ENCODE results near the gene SDK1. TPM values are rescaled to one million over a fixed set of nuclear protein-coding genes. Genes with fewer than 3 reads are reported as not detected.

The SDK1 gene
- polyA plus RNA-seq, 2 of the 4 experiments (the other 2 are of a cell fraction), result 0.12 to 0.28 TPM

DNA sequence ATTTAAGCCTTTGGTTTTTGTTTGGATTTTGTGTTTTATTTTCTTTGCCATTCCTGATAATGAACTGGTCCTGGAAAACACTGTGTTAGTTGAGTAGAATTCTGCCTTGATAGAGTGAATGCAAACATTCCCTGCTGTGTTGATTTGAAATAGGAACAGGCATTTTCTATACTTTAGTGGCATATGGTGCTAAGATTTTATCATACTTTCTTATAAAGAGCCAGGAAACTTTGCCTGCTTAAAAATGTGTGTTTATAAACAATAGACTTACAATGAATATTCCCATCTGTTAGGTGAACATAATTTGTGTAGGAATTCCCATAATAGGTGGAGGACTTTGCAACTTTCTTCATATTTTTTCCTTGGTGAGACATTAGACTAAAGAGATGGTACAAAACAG lies 333.3 kb downstream of the SDK1 start (continued):
- TF ChIP-seq TP53 (CRISPR knock-in tag; IDR thresholded peaks at IDR 0.05), result no peak
- TF ChIP-seq CEBPB (IDR thresholded peaks at IDR 0.05), result no peak
- TF ChIP-seq FOSL2 (IDR thresholded peaks at IDR 0.05), result no peak
- no peak for TF ChIP-seq FOSL2 (CRISPR knock-in tag; IDR thresholded peaks at IDR 0.05)
- no peak for TF ChIP-seq HOXB5 (CRISPR knock-in tag; IDR thresholded peaks at IDR 0.05)
- TF ChIP-seq SMC3 (IDR thresholded peaks at IDR 0.05), result no peak
- TF ChIP-seq NPAS2 (CRISPR knock-in tag; IDR thresholded peaks at IDR 0.05; ENCODE audit: borderline replicate concordance), result no peak
- no peak for TF ChIP-seq ESRRA (IDR thresholded peaks at IDR 0.05; ENCODE audit: borderline replicate concordance, low read length)
- TF ChIP-seq JUN (IDR thresholded peaks at IDR 0.05), result no peak

GRCh38 chr7:3636131-3636860 lies 335.2 kb downstream of the SDK1 start:
- Histone ChIP-seq H3K4me1 (no peaks in the 10 kb centered on the region), H3K27ac (no peak overlapping the region), H3K4me2 (no peak overlapping the region), H3K4me3 (no peak overlapping the region), H3K9me3 (0 out of 3 replicates have a peak, but pooled peaks cover 2% of the 10 kb centered on the region)
- FAIRE-seq, result no peak
- WGBS (ENCODE audit: missing lambda C conversion rate), result 15% methylated on average over 6 of the region's 6 CpGs
- TF ChIP-seq, protein P1, sequence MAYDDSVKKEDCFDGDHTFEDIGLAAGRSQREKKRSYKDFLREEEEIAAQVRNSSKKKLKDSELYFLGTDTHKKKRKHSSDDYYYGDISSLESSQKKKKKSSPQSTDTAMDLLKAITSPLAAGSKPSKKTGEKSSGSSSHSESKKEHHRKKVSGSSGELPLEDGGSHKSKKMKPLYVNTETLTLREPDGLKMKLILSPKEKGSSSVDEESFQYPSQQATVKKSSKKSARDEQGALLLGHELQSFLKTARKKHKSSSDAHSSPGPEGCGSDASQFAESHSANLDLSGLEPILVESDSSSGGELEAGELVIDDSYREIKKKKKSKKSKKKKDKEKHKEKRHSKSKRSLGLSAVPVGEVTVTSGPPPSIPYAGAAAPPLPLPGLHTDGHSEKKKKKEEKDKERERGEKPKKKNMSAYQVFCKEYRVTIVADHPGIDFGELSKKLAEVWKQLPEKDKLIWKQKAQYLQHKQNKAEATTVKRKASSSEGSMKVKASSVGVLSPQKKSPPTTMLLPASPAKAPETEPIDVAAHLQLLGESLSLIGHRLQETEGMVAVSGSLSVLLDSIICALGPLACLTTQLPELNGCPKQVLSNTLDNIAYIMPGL (CRISPR knock-in tag; IDR thresholded peaks at IDR 0.05; ENCODE audit: borderline replicate concordance), result no peak
- no peak for TF ChIP-seq FOXS1 (CRISPR knock-in tag; IDR thresholded peaks at IDR 0.05)
- no peak for TF ChIP-seq RFX5 (IDR thresholded peaks at IDR 0.05)
- no peak for TF ChIP-seq BHLHE40 (IDR thresholded peaks at IDR 0.05; ENCODE audit: low read depth, low read length)
- no peak for TF ChIP-seq RCOR1 (IDR thresholded peaks at IDR 0.05; ENCODE audit: low read depth, low read length)
- TF ChIP-seq ZSCAN20 (CRISPR knock-in tag; IDR thresholded peaks at IDR 0.05), result no peak
- DNase-seq (ENCODE audit: low read depth in 1 of 2, low spot score in 1 of 2), result no peak
- POLR2A ChIA-PET, result no interaction called here
- ATAC-seq, result no peak
- CTCF ChIA-PET, result interaction anchor here (1.0 kb wide), 1 partner anchor 18 kb away, joined by 3 read pairs; no protein-coding TSS in a partner anchor

DNA sequence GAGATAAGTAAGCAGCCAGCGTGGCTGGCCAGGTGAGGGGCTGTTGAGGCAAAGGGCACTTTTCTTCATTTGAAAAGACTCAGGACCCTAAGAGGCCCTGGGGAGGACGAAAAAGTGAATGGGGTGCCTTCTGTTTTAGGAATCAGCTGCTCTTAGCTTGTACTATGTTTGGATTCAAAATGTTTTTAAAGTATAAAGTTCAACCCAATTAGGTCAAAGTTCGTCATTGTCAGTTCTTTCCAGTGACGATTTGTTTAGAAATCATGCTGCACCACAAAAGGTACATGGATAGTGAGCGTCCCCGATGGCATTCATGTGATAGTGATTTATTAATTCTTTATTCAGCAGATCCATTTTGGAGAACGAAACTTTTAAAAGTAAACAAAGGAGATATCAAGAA lies 338.2 kb downstream of the SDK1 start:
- Histone ChIP-seq H3K27ac (no peak overlapping the region), H3K4me3 (no peak overlapping the region), H3K4me1 (no peaks in the 10 kb centered on the region), H3K4me2 (no peak overlapping the region), H3K9me3 (no peaks in the 10 kb centered on the region)
- ATAC-seq (no peak), DNase-seq (ENCODE audit: low read depth in 1 of 2, low spot score in 1 of 2) (no peak), FAIRE-seq (no peak)
- ChIA-PET POLR2A (no interaction called here), CTCF (no interaction called here)
- 39% methylated on average over 7 of the region's 7 CpGs for WGBS (ENCODE audit: missing lambda C conversion rate)
- no peak for TF ChIP-seq CHD2 (IDR thresholded peaks at IDR 0.05; ENCODE audit: low read length, partially characterized antibody)
- TF ChIP-seq SMC3 (IDR thresholded peaks at IDR 0.05), result no peak
- TF ChIP-seq MAFK (IDR thresholded peaks at IDR 0.05; ENCODE audit: partially characterized antibody), result no peak
- no peak for TF ChIP-seq HOXB5 (CRISPR knock-in tag; IDR thresholded peaks at IDR 0.05)
- no peak for TF ChIP-seq BCL3 (IDR thresholded peaks at IDR 0.05)
- TF ChIP-seq CHD4 (IDR thresholded peaks at IDR 0.05; ENCODE audit: borderline replicate concordance), result no peak
- no peak for TF ChIP-seq TP53 (CRISPR knock-in tag; IDR thresholded peaks at IDR 0.05)
- no peak for TF ChIP-seq ZSCAN20 (CRISPR knock-in tag; IDR thresholded peaks at IDR 0.05)
- TF ChIP-seq JUNB (IDR thresholded peaks at IDR 0.05), result no peak

DNA sequence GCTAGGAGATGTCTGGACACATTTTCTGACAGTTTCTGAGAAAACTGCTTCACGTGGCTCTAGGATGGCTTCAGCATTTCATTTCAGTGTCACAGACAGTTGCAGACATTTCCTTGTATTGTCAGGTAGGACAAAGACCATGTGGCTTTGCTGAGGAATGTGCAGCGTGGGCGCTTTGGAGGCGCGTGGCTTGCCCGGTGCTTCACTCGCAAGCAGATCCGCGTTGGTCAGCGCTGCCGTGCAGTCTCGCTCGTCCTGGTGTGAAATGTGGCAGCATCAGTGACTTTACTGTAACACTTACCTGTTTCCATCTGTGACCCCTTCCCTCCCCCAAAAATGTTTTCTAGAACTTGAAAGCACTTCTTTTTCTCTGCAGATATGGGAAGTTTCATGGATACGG lies 340.5 kb downstream of the SDK1 start:
- CTCF ChIA-PET, result no interaction called here
- H3K27ac ChIP-seq, result no peak overlapping the region
- H3K4me3 ChIP-seq, result no peak overlapping the region
- ATAC-seq (no peak), DNase-seq (ENCODE audit: low read depth in 1 of 2, low spot score in 1 of 2) (no peak), FAIRE-seq (no peak)
- no peak overlapping the region for H3K4me2 ChIP-seq
- POLR2A ChIA-PET, result no interaction called here
- no peaks in the 10 kb centered on the region for H3K4me1 ChIP-seq
- no peaks in the 10 kb centered on the region for H3K9me3 ChIP-seq
- WGBS (ENCODE audit: missing lambda C conversion rate), result 75% methylated on average over 14 of the region's 14 CpGs
- TF ChIP-seq POLR2A (IDR thresholded peaks at IDR 0.05; ENCODE audit: low read length) (no peak), FOXS1 (CRISPR knock-in tag; IDR thresholded peaks at IDR 0.05) (no peak), CBX2 (IDR thresholded peaks at IDR 0.05; ENCODE audit: borderline replicate concordance, low read depth) (no peak), HEYL (CRISPR knock-in tag; IDR thresholded peaks at IDR 0.05) (no peak), NFE2L2 (conservative IDR thresholded peaks at IDR 0.05; ENCODE audit: low read length) (no peak), ZFP36 (IDR thresholded peaks at IDR 0.05; ENCODE audit: borderline replicate concordance, partially characterized antibody) (no peak), MAFK (IDR thresholded peaks at IDR 0.05; ENCODE audit: partially characterized antibody) (no peak), EHF (CRISPR knock-in tag; IDR thresholded peaks at IDR 0.05) (no peak), NPAS2 (CRISPR knock-in tag; IDR thresholded peaks at IDR 0.05; ENCODE audit: borderline replicate concordance) (no peak), CHD4 (IDR thresholded peaks at IDR 0.05; ENCODE audit: borderline replicate concordance) (no peak), ZC3H11A (IDR thresholded peaks at IDR 0.05) (no peak), SMC3 (IDR thresholded peaks at IDR 0.05) (no peak), PHF8 (IDR thresholded peaks at IDR 0.05; ENCODE audit: borderline replicate concordance, low read depth) (no peak), KDM1A (IDR thresholded peaks at IDR 0.05; ENCODE audit: low read depth) (no peak)
- TF ChIP-seq, protein P1 (CRISPR knock-in tag; IDR thresholded peaks at IDR 0.05; ENCODE audit: borderline replicate concordance), result no peak

Measured in A549 (cell line).